DOHH2 (cell line): ENCODE measurements around the gene C8G.

Experiments used
- H3F3A ChIP-seq: fragments of 200-600 bp; sonication (generic), shearing (Covaris generic); 2 replicates; pipeline ENCODE4 v1.6.0; 2016; ENCODE audit warnings: antibody characterized with exemption, mild to moderate bottlenecking; ENCODE audit not compliant: control insufficient read depth, insufficient read depth
- H3K27ac ChIP-seq: fragments of 200-600 bp; sonication (generic); 2 replicates; pipeline ENCODE4 v1.5.1; 2014; ENCODE audit warnings: low read depth, mild to moderate bottlenecking, low read length, moderate library complexity
- H3K27me3 ChIP-seq: fragments of 200-600 bp; sonication (generic); 2 replicates; pipeline ENCODE4 v1.6.1; 2014; ENCODE audit warnings: mild to moderate bottlenecking, low read length, mixed read lengths; ENCODE audit not compliant: control insufficient read depth
- H3K36me3 ChIP-seq: fragments of 200-600 bp; sonication (generic); 2 replicates; pipeline ENCODE4 v1.6.1; 2014; ENCODE audit warnings: mild to moderate bottlenecking, low read length, moderate library complexity, mixed read lengths; ENCODE audit not compliant: control insufficient read depth
- H3K4me1 ChIP-seq: fragments of 200-600 bp; sonication (generic); 2 replicates; pipeline ENCODE4 v1.6.1; 2014; ENCODE audit warnings: mild to moderate bottlenecking, low read length, mixed read lengths; ENCODE audit not compliant: control insufficient read depth
- H3K4me2 ChIP-seq: fragments of 200-600 bp; sonication (generic); 2 replicates; pipeline ENCODE4 v1.6.0; 2014; ENCODE audit warnings: mild to moderate bottlenecking, low read length, moderate library complexity
- H3K4me3 ChIP-seq: fragments of 200-600 bp; sonication (generic); 2 replicates; pipeline ENCODE4 v1.5.1; 2014; ENCODE audit warnings: mild to moderate bottlenecking, low read length, mixed read lengths
- H3K79me2 ChIP-seq: fragments of 200-600 bp; sonication (generic); 2 replicates; pipeline ENCODE4 v1.6.1; 2014; ENCODE audit warnings: mild to moderate bottlenecking, low read length, mixed read lengths; ENCODE audit not compliant: control insufficient read depth
- H3K9me2 ChIP-seq: fragments of 200-600 bp; sonication (generic); replicated peaks from 2 replicates; pipeline ENCODE4 v1.6.1; 2014; ENCODE audit warnings: mild to moderate bottlenecking, low read length, mixed read lengths; ENCODE audit not compliant: control insufficient read depth
- H3K9me3 ChIP-seq: fragments of 200-600 bp; sonication (generic); 2 replicates; pipeline ENCODE4 v1.6.1; 2014; ENCODE audit warnings: antibody characterized with exemption, low read length, mixed read lengths; ENCODE audit not compliant: control insufficient read depth, insufficient read depth
- H4K20me1 ChIP-seq: fragments of 200-600 bp; sonication (generic); 2 replicates; pipeline ENCODE4 v1.6.0; 2014; ENCODE audit warnings: low read depth, mild to moderate bottlenecking, antibody characterized with exemption, low read length, moderate library complexity; ENCODE audit not compliant: control insufficient read depth, insufficient read depth
- CTCF ChIP-seq: fragments of 200-600 bp; sonication (generic); IDR thresholded peaks from one replicate; pipeline ENCODE4 v1.5.1; 2014; ENCODE audit warnings: antibody characterized with exemption, mild to moderate bottlenecking, low read depth, low read length; ENCODE audit not compliant: poor library complexity, severe bottlenecking
- EZH2phosphoT487 ChIP-seq: fragments of 200-600 bp; sonication (generic); IDR thresholded peaks from 2 replicates; pipeline ENCODE4 v1.6.1; 2017; ENCODE audit warnings: borderline replicate concordance, mild to moderate bottlenecking, antibody characterized with exemption, low read length, moderate library complexity, mixed read lengths

C8G gene

GRCh38 chr9:136958473-136958872, 13.4 kb downstream of the C8G start:
- Histone ChIP-seq H3K9me2 (no peaks in the 10 kb centered on the region), H3K27ac (no peak overlapping the region), H3K4me2 (no peak overlapping the region), H3K4me3 (no peak overlapping the region), H3K36me3 (no peaks in the 10 kb centered on the region), H3K4me1 (no peaks in the 10 kb centered on the region), H3F3A (no peaks in the 10 kb centered on the region), H3K79me2 (no peaks in the 10 kb centered on the region), H3K9me3 (no peaks in the 10 kb centered on the region), H3K27me3 (no peaks in the 10 kb centered on the region), H4K20me1 (no peaks in the 10 kb centered on the region)
- no peak for TF ChIP-seq CTCF
- no peak for TF ChIP-seq EZH2phosphoT487

- no peaks in the 10 kb centered on the region for H3K4me1 ChIP-seq
- no peaks in the 10 kb centered on the region for H3K79me2 ChIP-seq
- H3K9me3 ChIP-seq = no peaks in the 10 kb centered on the region
- no peak overlapping the region for H3K4me2 ChIP-seq
- TF ChIP-seq CTCF = no peak
- no peaks in the 10 kb centered on the region for H3K27me3 ChIP-seq
- no peaks in the 10 kb centered on the region for H3K36me3 ChIP-seq
- H3K27ac ChIP-seq = no peak overlapping the region
- H3K4me3 ChIP-seq = no peak overlapping the region
- H3F3A ChIP-seq = no peaks in the 10 kb centered on the region
- H3K9me2 ChIP-seq = no peaks in the 10 kb centered on the region
- H4K20me1 ChIP-seq = no peaks in the 10 kb centered on the region
Observed at GRCh38 chr9:136958898-136959850, 14.1 kb downstream of the C8G start.

DNA sequence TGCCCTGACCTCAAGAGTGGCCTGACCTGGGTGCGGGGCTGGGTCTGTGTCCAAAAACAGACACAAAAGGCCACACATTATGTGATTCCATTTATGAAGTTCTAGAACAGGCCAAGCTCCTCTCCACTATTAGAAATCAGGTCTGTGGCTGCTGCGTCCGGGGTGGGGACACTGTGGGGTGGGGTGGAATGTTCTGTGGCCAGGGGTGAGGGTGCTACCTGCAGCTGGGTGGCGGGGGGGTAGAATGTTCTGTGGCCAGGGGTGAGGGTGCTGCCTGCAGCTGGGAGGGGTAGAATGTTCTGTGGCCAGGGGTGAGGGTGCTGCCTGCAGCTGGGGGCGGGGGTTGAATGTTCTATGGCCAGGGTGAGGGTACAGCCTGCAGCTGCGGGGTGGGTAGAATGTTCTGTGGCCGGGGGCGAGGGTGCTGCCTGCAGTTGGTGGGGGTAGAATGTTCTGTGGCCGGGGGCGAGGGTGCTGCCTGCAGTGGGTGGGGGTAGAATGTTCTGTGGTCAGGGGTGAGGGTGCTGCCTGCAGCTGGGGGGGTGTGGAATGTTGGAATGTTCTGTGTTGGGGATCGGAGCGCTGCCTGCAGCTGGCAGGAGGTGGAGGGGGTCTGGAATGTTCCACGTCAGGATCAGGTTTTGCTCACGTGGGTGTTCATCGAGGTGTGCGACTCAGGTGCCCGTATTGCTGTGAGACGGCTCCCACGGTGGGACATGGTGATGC, 15.3 kb downstream of the C8G start:
- Histone ChIP-seq H3K9me2 (no peaks in the 10 kb centered on the region), H3K36me3 (no peaks in the 10 kb centered on the region), H3K79me2 (no peaks in the 10 kb centered on the region), H3K4me3 (no peak overlapping the region), H4K20me1 (no peaks in the 10 kb centered on the region), H3K4me2 (no peak overlapping the region), H3F3A (no peaks in the 10 kb centered on the region), H3K27me3 (no peaks in the 10 kb centered on the region), H3K9me3 (no peaks in the 10 kb centered on the region), H3K27ac (no peak overlapping the region), H3K4me1 (peaks cover 3% of the 10 kb centered on the region)
- TF ChIP-seq EZH2phosphoT487 = no peak
- no peak for TF ChIP-seq CTCF
